Loucy (cell line): ENCODE measurements around the gene FAM76B.

ENCODE experiments used
- H2AFZ ChIP-seq: fragments of 200-600 bp; sonication (generic); 2 replicates; pipeline ENCODE4 v1.6.0; 2016; ENCODE audit warnings: antibody characterized with exemption, mild to moderate bottlenecking, low read length, moderate library complexity
- H3F3A ChIP-seq: fragments of 200-600 bp; 2 replicates; pipeline ENCODE4 v1.6.0; 2016; ENCODE audit warnings: antibody characterized with exemption, low read depth, mild to moderate bottlenecking
- H3K27me3 ChIP-seq: fragments of 200-600 bp; sonication (generic); 2 replicates; pipeline ENCODE4 v1.6.1; 2014; ENCODE audit warnings: low read length, mild to moderate bottlenecking; ENCODE audit not compliant: insufficient read depth, poor library complexity, severe bottlenecking
- H3K36me3 ChIP-seq: fragments of 200-600 bp; sonication (generic); 2 replicates; pipeline ENCODE4 v1.6.1; 2016; ENCODE audit warnings: low read length; ENCODE audit not compliant: insufficient read depth
- H3K4me1 ChIP-seq: fragments of 200-600 bp; sonication (generic); 2 replicates; pipeline ENCODE4 v1.5.1; 2014; ENCODE audit warnings: low read length, mild to moderate bottlenecking; ENCODE audit not compliant: insufficient read depth, poor library complexity, severe bottlenecking
- H3K4me2 ChIP-seq: fragments of 200-600 bp; sonication (generic); 2 replicates; pipeline ENCODE4 v1.6.0; 2014; ENCODE audit warnings: antibody characterized with exemption, low read length, low read depth, mild to moderate bottlenecking; ENCODE audit not compliant: poor library complexity, severe bottlenecking
- H3K4me3 ChIP-seq: fragments of 200-600 bp; sonication (generic); 2 replicates; pipeline ENCODE4 v1.5.1; 2014; ENCODE audit warnings: low read length, mild to moderate bottlenecking, mixed read lengths; ENCODE audit not compliant: poor library complexity, severe bottlenecking
- H3K79me2 ChIP-seq: fragments of 200-600 bp; sonication (generic); 2 replicates; pipeline ENCODE4 v1.6.1; 2014; ENCODE audit warnings: low read length; ENCODE audit not compliant: insufficient read depth
- H3K9ac ChIP-seq: fragments of 200-600 bp; sonication (generic); 2 replicates; pipeline ENCODE4 v1.6.0; 2014; ENCODE audit warnings: mild to moderate bottlenecking, low read depth, low read length, moderate library complexity; ENCODE audit not compliant: poor library complexity, severe bottlenecking
- H3K9me2 ChIP-seq: fragments of 200-600 bp; sonication (generic); replicated peaks from 2 replicates; pipeline ENCODE4 v1.6.1; 2016; ENCODE audit warnings: low read depth, low read length, mixed read lengths
- H3K9me3 ChIP-seq: fragments of 200-600 bp; sonication (generic); 2 replicates; pipeline ENCODE4 v1.6.1; 2014; ENCODE audit warnings: mild to moderate bottlenecking, antibody characterized with exemption, low read length, low read depth; ENCODE audit not compliant: insufficient read depth
- H4K20me1 ChIP-seq: fragments of 200-600 bp; sonication (generic); 2 replicates; pipeline ENCODE4 v1.6.0; 2014; ENCODE audit warnings: antibody characterized with exemption, low read length, mild to moderate bottlenecking; ENCODE audit not compliant: insufficient read depth, poor library complexity, severe bottlenecking
- CTCF ChIP-seq: fragments of 200-600 bp; sonication (generic); conservative IDR thresholded peaks from 2 replicates; pipeline ENCODE4 v1.5.1; 2014; ENCODE audit warnings: mild to moderate bottlenecking, antibody characterized with exemption, low read length
- EZH2phosphoT487 ChIP-seq: fragments of 200-600 bp; IDR thresholded peaks from 2 replicates; pipeline ENCODE4 v1.6.1; 2018; ENCODE audit warnings: antibody characterized with exemption, mild to moderate bottlenecking, moderate library complexity, borderline replicate concordance

FAM76B gene

GRCh38 chr11:95764267-95764898 lies 25.2 kb downstream of the FAM76B start:
- peak; percentile 77 for TF ChIP-seq CTCF
- TF ChIP-seq EZH2phosphoT487, result no peak

GRCh38 chr11:95762534-95762933 lies 27.0 kb downstream of the FAM76B start:
- Histone ChIP-seq H3K36me3 (no peaks in the 10 kb centered on the region), H3K4me3 (no peak overlapping the region), H2AFZ (no peak overlapping the region), H3K79me2 (no peaks in the 10 kb centered on the region), H3K9ac (no peak overlapping the region), H3K4me1 (peaks cover 23% of the 10 kb centered on the region), H4K20me1 (no peaks in the 10 kb centered on the region), H3K9me3 (no peaks in the 10 kb centered on the region), H3K4me2 (no peak overlapping the region), H3F3A (no peaks in the 10 kb centered on the region), H3K27me3 (no peaks in the 10 kb centered on the region), H3K9me2 (no peaks in the 10 kb centered on the region)
- TF ChIP-seq EZH2phosphoT487 (no peak), CTCF (no peak)

More at GRCh38 chr11:95764267-95764898, 25.2 kb downstream of the FAM76B start:
- Histone ChIP-seq H4K20me1 (no peaks in the 10 kb centered on the region), H2AFZ (0 out of 2 replicates have a peak overlapping the region, but pooled peaks have one; percentile 42), H3K27me3 (no peaks in the 10 kb centered on the region), H3K36me3 (peaks cover 9% of the 10 kb centered on the region; the same call in 1 of the 2 replicates), H3K79me2 (no peaks in the 10 kb centered on the region), H3K9me2 (no peaks in the 10 kb centered on the region), H3K4me1 (peaks cover 18% of the 10 kb centered on the region), H3K4me2 (no peak overlapping the region), H3F3A (no peaks in the 10 kb centered on the region), H3K9ac (peak overlapping the region; percentile 7), H3K9me3 (no peaks in the 10 kb centered on the region), H3K4me3 (no peak overlapping the region)

GRCh38 chr11:95760941-95761340 lies 28.6 kb downstream of the FAM76B start:
- H3K27me3 ChIP-seq, result no peaks in the 10 kb centered on the region
- no peaks in the 10 kb centered on the region for H3K9me2 ChIP-seq
- H3K9ac ChIP-seq, result no peak overlapping the region
- no peaks in the 10 kb centered on the region for H3K79me2 ChIP-seq
- no peak overlapping the region for H3K4me3 ChIP-seq
- TF ChIP-seq CTCF (no peak), EZH2phosphoT487 (no peak)
- H3K36me3 ChIP-seq, result no peaks in the 10 kb centered on the region
- peaks cover 23% of the 10 kb centered on the region for H3K4me1 ChIP-seq
- no peaks in the 10 kb centered on the region for H4K20me1 ChIP-seq
- H3K4me2 ChIP-seq, result no peak overlapping the region
- H3F3A ChIP-seq, result no peaks in the 10 kb centered on the region
- H3K9me3 ChIP-seq, result no peaks in the 10 kb centered on the region
- H2AFZ ChIP-seq, result 0 out of 2 replicates have a peak overlapping the region, but pooled peaks have one; percentile 12
